ENCODE results near the gene PLEKHA7.

DNA sequence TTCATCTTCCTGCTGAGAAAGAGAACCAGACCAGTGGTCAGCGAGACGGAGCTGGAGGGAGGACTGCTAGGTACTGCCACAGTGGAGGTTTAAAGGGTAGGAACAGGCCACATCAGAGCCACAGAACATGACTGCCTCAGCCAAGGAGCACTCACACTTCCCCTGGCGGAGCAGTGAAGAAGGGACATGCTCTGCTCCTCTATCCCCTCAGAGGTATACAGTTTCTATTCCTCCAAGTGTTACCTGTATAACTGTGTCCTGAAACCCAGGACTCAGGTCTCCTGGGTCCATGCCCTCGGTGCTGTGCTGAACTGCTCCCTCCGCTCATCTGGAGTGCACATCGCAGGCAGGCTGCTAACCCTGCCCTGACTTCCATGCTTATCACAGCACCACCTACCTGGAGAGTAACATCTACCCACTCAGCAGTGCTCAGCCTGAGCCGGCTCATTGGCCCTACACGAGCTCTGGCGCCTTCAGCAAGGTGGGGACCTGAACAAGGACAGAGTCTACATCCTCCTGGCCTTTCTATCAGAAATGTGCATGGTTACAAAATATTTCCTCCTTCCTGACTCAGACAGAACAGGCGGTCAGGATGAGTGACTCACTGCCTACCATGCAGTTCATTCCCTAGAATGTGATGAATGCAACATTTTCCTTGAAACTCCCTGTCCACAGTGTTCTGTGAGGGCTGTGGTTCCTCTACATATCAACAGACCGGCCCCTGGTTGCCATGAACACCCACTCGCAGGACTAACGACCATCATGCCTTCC is 222.8 kb downstream of the PLEKHA7 start:
- TF ChIP-seq EZH2phosphoT487 (IDR thresholded peaks at IDR 0.05; ENCODE audit: insufficient read depth, low read depth) (no peak), EZH2 (IDR thresholded peaks at IDR 0.05; ENCODE audit: insufficient read depth, poor library complexity, severe bottlenecking) (no peak)
